Measurements from ENCODE around the gene UPK1A. TPM values are rescaled to one million over a fixed set of nuclear protein-coding genes. Genes with fewer than 3 reads are reported as not detected.

UPK1A gene
- total and polyA plus RNA-seq, 10 of the 15 experiments (the other 5 are each of a cell fraction or from before 2014, with no cell fraction given) = 0.15 to 1.9 (median 0.26) TPM; not detected in 7

- TF ChIP-seq HSF1 (IDR thresholded peaks at IDR 0.05; ENCODE audit: low read depth, low read length) = no peak
- peak; percentile 13 for TF ChIP-seq USF1 (IDR thresholded peaks at IDR 0.05; ENCODE audit: borderline replicate concordance, extremely low read length, insufficient read depth, low read depth, low read length)
- TF ChIP-seq RAD21 (IDR thresholded peaks at IDR 0.05; ENCODE audit: insufficient read depth, low read depth, low read length) = no peak
- TF ChIP-seq EZH2 (IDR thresholded peaks at IDR 0.05; ENCODE audit: borderline replicate concordance, control insufficient read depth, low read depth, low read length) = no peak
- TF ChIP-seq NKRF (conservative IDR thresholded peaks at IDR 0.05) = peak; percentile 21; the same call in 1 of the 2 replicates
- TF ChIP-seq CBFB (IDR thresholded peaks at IDR 0.05; ENCODE audit: low read depth) = no peak
- no peak for TF ChIP-seq TCF3 (IDR thresholded peaks at IDR 0.05; ENCODE audit: borderline replicate concordance, insufficient read depth, low read depth, low read length)
- TF ChIP-seq ZNF24 (IDR thresholded peaks at IDR 0.05) = no peak
- TF ChIP-seq ATF2 (IDR thresholded peaks at IDR 0.05; ENCODE audit: low read length) = no peak
- TF ChIP-seq LARP7 (IDR thresholded peaks at IDR 0.05) = 0 out of 2 replicates have a peak, but pooled peaks have one; percentile 36
- no peak for TF ChIP-seq CHD2 (IDR thresholded peaks at IDR 0.05; ENCODE audit: borderline replicate concordance, low read depth, low read length)
- TF ChIP-seq BMI1 (IDR thresholded peaks at IDR 0.05; ENCODE audit: borderline replicate concordance) = no peak
- 0 out of 2 replicates have a peak, but pooled peaks have one; percentile 13 for TF ChIP-seq DPF2 (IDR thresholded peaks at IDR 0.05)
- no peak for TF ChIP-seq EP300 (IDR thresholded peaks at IDR 0.05; ENCODE audit: borderline replicate concordance in 1 of 2, control insufficient read depth in 1 of 2, low read depth in 2 of 2, low read length in 2 of 2)
- TF ChIP-seq ZNF207 (IDR thresholded peaks at IDR 0.05; ENCODE audit: borderline replicate concordance) = no peak
- TF ChIP-seq SMARCA5 (IDR thresholded peaks at IDR 0.05) = peak; percentile 15; the same call in 1 of the 2 replicates
- TF ChIP-seq HDGF (IDR thresholded peaks at IDR 0.05) = peak; percentile 98
- TF ChIP-seq NFYA (IDR thresholded peaks at IDR 0.05; ENCODE audit: borderline replicate concordance, low read depth, low read length) = no peak
- peak; percentile 17 for TF ChIP-seq SP1 (IDR thresholded peaks at IDR 0.05; ENCODE audit: low read depth, low read length)
- TF ChIP-seq IRF5 (IDR thresholded peaks at IDR 0.05; ENCODE audit: borderline replicate concordance) = no peak
- TF ChIP-seq SUZ12 (IDR thresholded peaks at IDR 0.05; ENCODE audit: unreplicated experiment) = no peak
- no peak for TF ChIP-seq KAT2A (conservative IDR thresholded peaks at IDR 0.05; ENCODE audit: control insufficient read depth, low read depth, low read length)
- no peak for TF ChIP-seq CREM (IDR thresholded peaks at IDR 0.05; ENCODE audit: low read depth)
Measured at GRCh38 chr19:35644206-35644986, 21.9 kb upstream of the UPK1A start (continued).
